ENCODE measurements around the gene NPTX1. TPM values are rescaled to one million over a fixed set of nuclear protein-coding genes. Genes with fewer than 3 reads are reported as not detected.

Gene NPTX1
- polyA plus RNA-seq, 1 donor from 2014 or later: 0.56 TPM

DNA sequence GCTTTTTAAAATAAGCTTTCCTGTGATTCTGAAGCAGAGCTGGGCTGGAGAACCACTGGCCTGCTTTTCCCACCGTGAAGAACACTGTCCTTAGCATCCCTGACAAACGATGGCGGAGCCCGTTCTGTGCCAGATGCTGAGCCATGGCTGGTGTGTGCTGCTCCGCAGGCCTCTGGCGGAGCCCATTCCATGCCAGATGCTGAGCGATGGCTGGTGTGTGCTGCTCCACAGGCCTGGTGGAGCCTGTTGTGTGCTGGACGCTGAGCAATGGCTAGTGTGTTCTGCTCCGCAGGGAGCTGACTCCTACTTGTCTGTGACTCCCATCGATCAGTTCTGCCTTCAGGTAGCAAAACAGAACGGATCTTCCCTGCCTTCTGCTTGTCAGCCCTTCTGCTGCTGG, 57.2 kb downstream of the NPTX1 start:
- peak overlapping the region; percentile 38 for H3K9ac ChIP-seq (ENCODE audit: low read length)
- H3K36me3 ChIP-seq (ENCODE audit: insufficient read depth, low read length): no peaks in the 10 kb centered on the region
- peak overlapping the region; percentile 62 for H3K27ac ChIP-seq (ENCODE audit: low read length)
- H3K4me3 ChIP-seq (ENCODE audit: low read length): peak overlapping the region; percentile 34
- no peak overlapping the region for H2AFZ ChIP-seq (ENCODE audit: low read depth, low read length)
- peaks cover 17% of the 10 kb centered on the region for H3K79me2 ChIP-seq (replicated peaks; ENCODE audit: insufficient read depth, low read length)
- TF ChIP-seq EZH2 (IDR thresholded peaks at IDR 0.05; ENCODE audit: borderline replicate concordance, insufficient read depth, low read length, poor library complexity, severe bottlenecking) (no peak), POLR2AphosphoS5 (IDR thresholded peaks at IDR 0.05) (no peak), TAF1 (IDR thresholded peaks at IDR 0.05; ENCODE audit: low read depth) (no peak), SMC3 (conservative IDR thresholded peaks at IDR 0.05; ENCODE audit: poor library complexity) (no peak), RAD21 (conservative IDR thresholded peaks at IDR 0.05) (no peak), MXI1 (conservative IDR thresholded peaks at IDR 0.05; ENCODE audit: poor library complexity, severe bottlenecking) (no peak), EP300 (conservative IDR thresholded peaks at IDR 0.05; ENCODE audit: poor library complexity, severe bottlenecking) (no peak)
- TF ChIP-seq, protein P1, sequence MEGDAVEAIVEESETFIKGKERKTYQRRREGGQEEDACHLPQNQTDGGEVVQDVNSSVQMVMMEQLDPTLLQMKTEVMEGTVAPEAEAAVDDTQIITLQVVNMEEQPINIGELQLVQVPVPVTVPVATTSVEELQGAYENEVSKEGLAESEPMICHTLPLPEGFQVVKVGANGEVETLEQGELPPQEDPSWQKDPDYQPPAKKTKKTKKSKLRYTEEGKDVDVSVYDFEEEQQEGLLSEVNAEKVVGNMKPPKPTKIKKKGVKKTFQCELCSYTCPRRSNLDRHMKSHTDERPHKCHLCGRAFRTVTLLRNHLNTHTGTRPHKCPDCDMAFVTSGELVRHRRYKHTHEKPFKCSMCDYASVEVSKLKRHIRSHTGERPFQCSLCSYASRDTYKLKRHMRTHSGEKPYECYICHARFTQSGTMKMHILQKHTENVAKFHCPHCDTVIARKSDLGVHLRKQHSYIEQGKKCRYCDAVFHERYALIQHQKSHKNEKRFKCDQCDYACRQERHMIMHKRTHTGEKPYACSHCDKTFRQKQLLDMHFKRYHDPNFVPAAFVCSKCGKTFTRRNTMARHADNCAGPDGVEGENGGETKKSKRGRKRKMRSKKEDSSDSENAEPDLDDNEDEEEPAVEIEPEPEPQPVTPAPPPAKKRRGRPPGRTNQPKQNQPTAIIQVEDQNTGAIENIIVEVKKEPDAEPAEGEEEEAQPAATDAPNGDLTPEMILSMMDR (IDR thresholded peaks at IDR 0.05; ENCODE audit: poor library complexity, severe bottlenecking): no peak
- TF ChIP-seq, protein P2, sequence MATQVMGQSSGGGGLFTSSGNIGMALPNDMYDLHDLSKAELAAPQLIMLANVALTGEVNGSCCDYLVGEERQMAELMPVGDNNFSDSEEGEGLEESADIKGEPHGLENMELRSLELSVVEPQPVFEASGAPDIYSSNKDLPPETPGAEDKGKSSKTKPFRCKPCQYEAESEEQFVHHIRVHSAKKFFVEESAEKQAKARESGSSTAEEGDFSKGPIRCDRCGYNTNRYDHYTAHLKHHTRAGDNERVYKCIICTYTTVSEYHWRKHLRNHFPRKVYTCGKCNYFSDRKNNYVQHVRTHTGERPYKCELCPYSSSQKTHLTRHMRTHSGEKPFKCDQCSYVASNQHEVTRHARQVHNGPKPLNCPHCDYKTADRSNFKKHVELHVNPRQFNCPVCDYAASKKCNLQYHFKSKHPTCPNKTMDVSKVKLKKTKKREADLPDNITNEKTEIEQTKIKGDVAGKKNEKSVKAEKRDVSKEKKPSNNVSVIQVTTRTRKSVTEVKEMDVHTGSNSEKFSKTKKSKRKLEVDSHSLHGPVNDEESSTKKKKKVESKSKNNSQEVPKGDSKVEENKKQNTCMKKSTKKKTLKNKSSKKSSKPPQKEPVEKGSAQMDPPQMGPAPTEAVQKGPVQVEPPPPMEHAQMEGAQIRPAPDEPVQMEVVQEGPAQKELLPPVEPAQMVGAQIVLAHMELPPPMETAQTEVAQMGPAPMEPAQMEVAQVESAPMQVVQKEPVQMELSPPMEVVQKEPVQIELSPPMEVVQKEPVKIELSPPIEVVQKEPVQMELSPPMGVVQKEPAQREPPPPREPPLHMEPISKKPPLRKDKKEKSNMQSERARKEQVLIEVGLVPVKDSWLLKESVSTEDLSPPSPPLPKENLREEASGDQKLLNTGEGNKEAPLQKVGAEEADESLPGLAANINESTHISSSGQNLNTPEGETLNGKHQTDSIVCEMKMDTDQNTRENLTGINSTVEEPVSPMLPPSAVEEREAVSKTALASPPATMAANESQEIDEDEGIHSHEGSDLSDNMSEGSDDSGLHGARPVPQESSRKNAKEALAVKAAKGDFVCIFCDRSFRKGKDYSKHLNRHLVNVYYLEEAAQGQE (IDR thresholded peaks at IDR 0.05; ENCODE audit: borderline replicate concordance): no peak
- H3K4me2 ChIP-seq (ENCODE audit: low read length): no peak overlapping the region
- H3K27me3 ChIP-seq (ENCODE audit: insufficient read depth, low read depth, low read length): no peaks in the 10 kb centered on the region
- no peaks in the 10 kb centered on the region for H4K20me1 ChIP-seq (ENCODE audit: insufficient read depth)
- no peaks in the 10 kb centered on the region for H3K9me2 ChIP-seq (ENCODE audit: insufficient read depth, low read length)
- H3K9me3 ChIP-seq (ENCODE audit: low read length): no peaks in the 10 kb centered on the region
- H3F3A ChIP-seq (ENCODE audit: insufficient read depth, low read length, poor library complexity, severe bottlenecking): no peaks in the 10 kb centered on the region

DNA sequence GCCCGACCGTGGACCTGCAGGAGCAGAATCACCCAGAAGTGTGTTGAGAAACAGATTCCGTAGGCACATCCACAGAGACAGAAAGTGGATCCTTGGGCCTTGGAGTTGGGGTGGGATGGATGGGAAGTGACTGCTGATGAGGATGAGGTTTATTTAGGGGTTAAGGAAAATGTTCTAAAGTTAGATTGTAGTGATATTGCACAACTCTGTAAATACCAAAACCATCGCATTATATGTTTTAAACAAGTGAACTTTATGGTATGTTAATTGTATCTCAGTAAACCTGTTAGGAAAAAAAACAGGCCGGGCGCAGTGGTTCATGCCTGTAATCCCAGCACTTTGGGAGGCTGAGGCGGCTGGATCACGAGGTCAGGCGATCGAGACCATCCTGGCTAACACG, 57.8 kb downstream of the NPTX1 start:
- TF ChIP-seq EP300 (conservative IDR thresholded peaks at IDR 0.05; ENCODE audit: poor library complexity, severe bottlenecking): no peak
- H3K27ac ChIP-seq (ENCODE audit: low read length): no peak overlapping the region
- no peak overlapping the region for H3K4me2 ChIP-seq (ENCODE audit: low read length)
- H3F3A ChIP-seq (ENCODE audit: insufficient read depth, low read length, poor library complexity, severe bottlenecking): no peaks in the 10 kb centered on the region
- no peak overlapping the region for H3K9ac ChIP-seq (ENCODE audit: low read length)
- no peak overlapping the region for H3K4me3 ChIP-seq (ENCODE audit: low read length)
- no peaks in the 10 kb centered on the region for H3K9me3 ChIP-seq (ENCODE audit: low read length)
- H2AFZ ChIP-seq (ENCODE audit: low read depth, low read length): no peak overlapping the region
- H3K27me3 ChIP-seq (ENCODE audit: insufficient read depth, low read depth, low read length): no peaks in the 10 kb centered on the region
- no peaks in the 10 kb centered on the region for H3K9me2 ChIP-seq (ENCODE audit: insufficient read depth, low read length)
- H3K79me2 ChIP-seq (replicated peaks; ENCODE audit: insufficient read depth, low read length): peaks cover 23% of the 10 kb centered on the region
- H3K36me3 ChIP-seq (ENCODE audit: insufficient read depth, low read length): no peaks in the 10 kb centered on the region
- H4K20me1 ChIP-seq (ENCODE audit: insufficient read depth): no peaks in the 10 kb centered on the region

Small RNA genes lying within 50 kb of the gene (small RNA-seq; reads per million reads assigned to genes)
- gene AC120024.2 (0 reads per million in 3 experiments), gene AC120024.3 (0 reads per million in 3 experiments), gene MIR4730 (0 to 1.4 (median 1.2) reads per million in 3 experiments)

Other genes starting within 250 kb of the NPTX1 start
- gene RNF213, start 215.8 kb downstream of the NPTX1 start, polyA plus RNA-seq: 1.4 and 1.5 TPM in 2 replicates
- 31.2 and 40.6 TPM in 2 replicates for gene ENDOV, start 61.4 kb downstream of the NPTX1 start, polyA plus RNA-seq
- 8.0 and 11.4 TPM in 2 replicates for gene RPTOR, start 68.2 kb upstream of the NPTX1 start, polyA plus RNA-seq

Data from neural cell (in vitro differentiated cells).